Stimulated activated CD4-positive, alpha-beta T cell treated with anti-CD3 and anti-CD28 coated beads, Interleukin-2, amount 100 ng/mL, for 24 hours (primary cell): ENCODE data around the gene STXBP5.
"Not testable (repeated sequence)": the region's sequence is repeated elsewhere in the genome, so short reads cannot be mapped to it uniquely, and the experiment has no call there.

Source experiments
- DNase-seq, 2 donors: peaks; one replicate each; pipeline ENCODE4 v3.0.0-alpha.2; 2020

Gene STXBP5

GRCh38 chr6:147254929-147255473 is 50.8 kb downstream of the STXBP5 start:
- DNase-seq = not testable (repeated sequence)

- no peak for DNase-seq
These were observed 51.9 kb downstream of the STXBP5 start for GRCh38 chr6:147255948-147256674.

- DNase-seq = no peak
These were observed 53.5 kb downstream of the STXBP5 start for GRCh38 chr6:147257760-147258159.

GRCh38 chr6:147260091-147260490 is 55.9 kb downstream of the STXBP5 start:
- DNase-seq = no peak

- no peak for DNase-seq
These were observed 58.7 kb downstream of the STXBP5 start for GRCh38 chr6:147262946-147263345.

GRCh38 chr6:147266821-147267220 is 62.6 kb downstream of the STXBP5 start:
- DNase-seq = no peak

- DNase-seq = no peak
These were observed 63.4 kb downstream of the STXBP5 start for GRCh38 chr6:147267658-147268057.

- no peak for DNase-seq
These were observed 64.0 kb downstream of the STXBP5 start for GRCh38 chr6:147268254-147268653.

- DNase-seq = no peak
These were observed 69.8 kb downstream of the STXBP5 start for GRCh38 chr6:147274012-147274411.

- no peak for DNase-seq
These were observed 70.6 kb downstream of the STXBP5 start for GRCh38 chr6:147274776-147275175.

- no peak for DNase-seq
These were observed 74.7 kb downstream of the STXBP5 start for GRCh38 chr6:147278891-147279290.

- no peak for DNase-seq
These were observed 75.2 kb downstream of the STXBP5 start for GRCh38 chr6:147279427-147279826.

GRCh38 chr6:147281895-147282565 is 77.8 kb downstream of the STXBP5 start:
- DNase-seq = no peak

GRCh38 chr6:147282566-147282959 is 78.3 kb downstream of the STXBP5 start:
- no peak for DNase-seq

- DNase-seq = no peak
These were observed 79.2 kb downstream of the STXBP5 start for GRCh38 chr6:147283460-147283859.

- no peak for DNase-seq
These were observed 81.1 kb downstream of the STXBP5 start for GRCh38 chr6:147285087-147285855.

GRCh38 chr6:147287869-147288271 is 83.7 kb downstream of the STXBP5 start:
- DNase-seq = no peak

- DNase-seq = no peak
These were observed 92.9 kb downstream of the STXBP5 start for GRCh38 chr6:147297124-147297523.

GRCh38 chr6:147297663-147298316 is 93.6 kb downstream of the STXBP5 start:
- no peak for DNase-seq

GRCh38 chr6:147298461-147298860 is 94.2 kb downstream of the STXBP5 start:
- DNase-seq = no peak

- DNase-seq = no peak
These were observed 94.8 kb downstream of the STXBP5 start for GRCh38 chr6:147299035-147299434.

GRCh38 chr6:147301070-147301469 is 96.9 kb downstream of the STXBP5 start:
- DNase-seq = no peak

- DNase-seq = no peak
These were observed 99.8 kb downstream of the STXBP5 start for GRCh38 chr6:147304016-147304415.
